Liver (tissue), 9 donors: Measurements from ENCODE around the gene VWA5A. TPM values are rescaled to one million over a fixed set of nuclear protein-coding genes. Genes with fewer than 3 reads are reported as not detected.

Experiments used
- DNase-seq: peaks from one replicate; pipeline ENCODE4 v3.0.0-alpha.2; 2017; ENCODE audit warnings: low spot score
- H3K27ac ChIP-seq, 2 donors: one replicate each; pipeline ENCODE4 v1.7.0; 2013; ENCODE audit warnings: inconsistent platforms in 2 of 2, low read length in 2 of 2, control low read depth in 1 of 2, low read depth in 1 of 2, mild to moderate bottlenecking in 1 of 2
- H3K27me3 ChIP-seq, 4 donors: one replicate each; pipeline versions ENCODE4 v1.6.1 to v1.7.0; 2013; ENCODE audit warnings: low read length in 3 of 4, inconsistent platforms in 1 of 4, mild to moderate bottlenecking in 1 of 4, moderate library complexity in 1 of 4; ENCODE audit not compliant: control insufficient read depth in 4 of 4, insufficient read depth in 4 of 4
- H3K36me3 ChIP-seq, 4 donors: one replicate each; pipeline versions ENCODE4 v1.6.1 to v1.7.0; 2013; ENCODE audit warnings: low read length in 3 of 4, mild to moderate bottlenecking in 3 of 4, low read depth in 1 of 4, moderate library complexity in 1 of 4; ENCODE audit not compliant: control insufficient read depth in 4 of 4, insufficient read depth in 3 of 4
- H3K4me1 ChIP-seq, 4 donors: one replicate each; pipeline versions ENCODE4 v1.6.1 to v1.7.0; 2013; ENCODE audit warnings: low read length in 3 of 4, mild to moderate bottlenecking in 3 of 4, moderate library complexity in 1 of 4; ENCODE audit not compliant: control insufficient read depth in 4 of 4, insufficient read depth in 4 of 4
- H3K4me3 ChIP-seq, 3 donors: one replicate each; pipeline versions ENCODE4 v1.6.1 to v1.7.0; 2013; ENCODE audit warnings: low read length in 3 of 3, control low read depth in 1 of 3, low read depth in 1 of 3, mild to moderate bottlenecking in 1 of 3
- H3K9ac ChIP-seq, 2 donors: one replicate each; pipeline ENCODE4 v1.7.0; 2013; ENCODE audit warnings: low read length in 2 of 2, mild to moderate bottlenecking in 2 of 2, moderate library complexity in 2 of 2, control low read depth in 1 of 2, low read depth in 1 of 2
- H3K9me3 ChIP-seq, 4 donors: one replicate each; pipeline versions ENCODE4 v1.6.1 to v1.7.0; 2013; ENCODE audit warnings: low read length in 3 of 4; ENCODE audit not compliant: control insufficient read depth in 4 of 4
- ATF3 ChIP-seq: IDR thresholded peaks from 2 replicates; pipeline ENCODE4 v1.6.1; 2016; ENCODE audit warnings: antibody characterized with exemption
- EGR1 ChIP-seq, 2 donors: IDR thresholded peaks; 2 replicates each; pipeline ENCODE4 v1.6.1; 2016 to 2018; ENCODE audit warnings: antibody characterized with exemption in 2 of 2, low read depth in 2 of 2
- FOXA1 ChIP-seq: IDR thresholded peaks from 2 replicates; pipeline ENCODE4 v1.6.1; 2016; ENCODE audit warnings: antibody characterized with exemption
- FOXA2 ChIP-seq: IDR thresholded peaks from 2 replicates; pipeline ENCODE4 v1.6.1; 2016; ENCODE audit warnings: antibody characterized with exemption
- HNF4A ChIP-seq, 2 donors: conservative IDR thresholded peaks; 2 replicates each; pipeline ENCODE4 v1.6.1; 2016; ENCODE audit warnings: antibody characterized with exemption in 2 of 2, mild to moderate bottlenecking in 2 of 2
- HNF4G ChIP-seq: IDR thresholded peaks from 2 replicates; pipeline ENCODE4 v1.6.1; 2016; ENCODE audit warnings: antibody characterized with exemption
- JUND ChIP-seq, 2 donors: IDR thresholded peaks; 2 replicates each; pipeline ENCODE4 v1.6.1; 2016; ENCODE audit warnings: antibody characterized with exemption in 2 of 2
- NR2F2 ChIP-seq: IDR thresholded peaks from 2 replicates; pipeline ENCODE4 v1.6.1; 2016; ENCODE audit warnings: antibody characterized with exemption
- RAD21 ChIP-seq, 2 donors: IDR thresholded peaks; 2 replicates each; pipeline ENCODE4 v1.6.1; 2016; ENCODE audit warnings: antibody characterized with exemption in 2 of 2, mild to moderate bottlenecking in 2 of 2
- REST ChIP-seq: IDR thresholded peaks from 2 replicates; pipeline ENCODE4 v1.6.1; 2016; ENCODE audit warnings: antibody characterized with exemption, mild to moderate bottlenecking
- RXRA ChIP-seq, 2 donors: IDR thresholded peaks; 2 replicates each; pipeline ENCODE4 v1.6.1; 2017 to 2018; ENCODE audit warnings: antibody characterized with exemption in 2 of 2, mild to moderate bottlenecking in 1 of 2
- TAF1 ChIP-seq: conservative IDR thresholded peaks from 2 replicates; pipeline ENCODE4 v1.6.1; 2016; ENCODE audit warnings: antibody characterized with exemption, mild to moderate bottlenecking
- YY1 ChIP-seq: IDR thresholded peaks from 2 replicates; pipeline ENCODE4 v1.6.1; 2016; ENCODE audit warnings: antibody characterized with exemption, mild to moderate bottlenecking
- ZBTB33 ChIP-seq: IDR thresholded peaks from 2 replicates; pipeline ENCODE4 v1.6.1; 2016; ENCODE audit warnings: antibody characterized with exemption
- WGBS: extraction: QIAGEN DNeasy Blood & Tissue Kit; methylation state at CpG from one replicate; pipeline ENCODE4 v1.1.7; 2013; 5-methylcytosine and 5-hydroxymethylcytosine counted together
- polyA plus RNA-seq, 2 donors: library from polyadenylated mRNA; stranded (reverse) in 1 of 2; unstranded in 1 of 2; fragments of 200-250 nt in 1 of 2; fragments of >200 nt in 1 of 2; fragmentation: Nextera tagmentation in 1 of 2; extraction: Ambion mirVana in 1 of 2; gene quantifications; one replicate each; pipeline versions ENCODE4 v1.2.1 to v1.2.3, GENCODE V29; 2013 to 2015
- total RNA-seq, 2 donors: library from RNA; depleted of rRNA; stranded (reverse); fragments of >200 nt; gene quantifications; one replicate each; pipeline ENCODE4 v1.2.3, GENCODE V29; 2014
- donor health status: healthy.
- donor health status: healthy.
- donor health status: healthy.
- donor health status: healthy.
- donor health status: healthy.

Gene VWA5A
- total and polyA plus RNA-seq, 4 donors = 2.3 to 5.7 (median 3.7) TPM

GRCh38 chr11:124096364-124096763, 18.9 kb upstream of the VWA5A start:
- Histone ChIP-seq H3K4me3 (no peak overlapping the region), H3K9ac (no peak overlapping the region), H3K27me3 (peaks cover 0 to 4% (median 1%) of the 10 kb centered on the region in 4 donors), H3K27ac (no peak overlapping the region), H3K36me3 (no peaks in the 10 kb centered on the region), H3K9me3 (no peaks in the 10 kb centered on the region), H3K4me1 (no peaks in the 10 kb centered on the region)
- 79% methylated on average over 5 of the region's 5 CpGs for WGBS
- no peak for TF ChIP-seq JUND (IDR thresholded peaks at IDR 0.05)
- no peak for DNase-seq

GRCh38 chr11:124098141-124098540, 17.1 kb upstream of the VWA5A start:
- H3K27ac ChIP-seq = no peak overlapping the region
- H3K9ac ChIP-seq = no peak overlapping the region
- DNase-seq = no peak
- no peaks in the 10 kb centered on the region for H3K4me1 ChIP-seq
- no peak for TF ChIP-seq RAD21 (IDR thresholded peaks at IDR 0.05)
- no peak for TF ChIP-seq ATF3
- TF ChIP-seq YY1 = no peak
- TF ChIP-seq FOXA1 = no peak
- no peak for TF ChIP-seq TAF1
- TF ChIP-seq FOXA2 = no peak
- TF ChIP-seq EGR1 (IDR thresholded peaks at IDR 0.05; ENCODE audit: low read depth in 2 of 2) = no peak
- no peak for TF ChIP-seq HNF4G
- TF ChIP-seq NR2F2 = no peak
- no peak for TF ChIP-seq HNF4A (conservative IDR thresholded peaks at IDR 0.05)
- TF ChIP-seq RXRA (IDR thresholded peaks at IDR 0.05) = no peak
- H3K27me3 ChIP-seq = peaks cover 0 to 4% (median 1%) of the 10 kb centered on the region in 4 donors
- 69% methylated on average over 2 of the region's 2 CpGs for WGBS
- H3K9me3 ChIP-seq = no peaks in the 10 kb centered on the region
- H3K36me3 ChIP-seq = no peaks in the 10 kb centered on the region
- H3K4me3 ChIP-seq = no peak overlapping the region

GRCh38 chr11:124101737-124102136, 13.5 kb upstream of the VWA5A start:
- DNase-seq = no peak
- no peaks in the 10 kb centered on the region for H3K36me3 ChIP-seq
- H3K4me3 ChIP-seq = no peak overlapping the region
- TF ChIP-seq ZBTB33 = no peak
- no peak for TF ChIP-seq FOXA1
- TF ChIP-seq RAD21 (IDR thresholded peaks at IDR 0.05) = no peak
- no peak for TF ChIP-seq ATF3
- TF ChIP-seq HNF4G = no peak
- TF ChIP-seq REST = no peak
- TF ChIP-seq FOXA2 = no peak
- TF ChIP-seq RXRA (IDR thresholded peaks at IDR 0.05) = no peak
- 71% methylated on average over 1 of the region's 1 CpG for WGBS
- H3K9ac ChIP-seq = no peak overlapping the region
- H3K9me3 ChIP-seq = no peaks in the 10 kb centered on the region
- no peak overlapping the region for H3K27ac ChIP-seq
- peaks cover 0 to 6% (median 0%) of the 10 kb centered on the region in 4 donors for H3K27me3 ChIP-seq
- no peaks in the 10 kb centered on the region for H3K4me1 ChIP-seq
